Measurements from ENCODE around the gene PCK1. TPM values are rescaled to one million over a fixed set of nuclear protein-coding genes. Genes with fewer than 3 reads are reported as not detected.

Gene PCK1
- total RNA-seq, 4 donors from 2014 or later, result 2.2 to 6.3 (median 5.2) TPM

DNA sequence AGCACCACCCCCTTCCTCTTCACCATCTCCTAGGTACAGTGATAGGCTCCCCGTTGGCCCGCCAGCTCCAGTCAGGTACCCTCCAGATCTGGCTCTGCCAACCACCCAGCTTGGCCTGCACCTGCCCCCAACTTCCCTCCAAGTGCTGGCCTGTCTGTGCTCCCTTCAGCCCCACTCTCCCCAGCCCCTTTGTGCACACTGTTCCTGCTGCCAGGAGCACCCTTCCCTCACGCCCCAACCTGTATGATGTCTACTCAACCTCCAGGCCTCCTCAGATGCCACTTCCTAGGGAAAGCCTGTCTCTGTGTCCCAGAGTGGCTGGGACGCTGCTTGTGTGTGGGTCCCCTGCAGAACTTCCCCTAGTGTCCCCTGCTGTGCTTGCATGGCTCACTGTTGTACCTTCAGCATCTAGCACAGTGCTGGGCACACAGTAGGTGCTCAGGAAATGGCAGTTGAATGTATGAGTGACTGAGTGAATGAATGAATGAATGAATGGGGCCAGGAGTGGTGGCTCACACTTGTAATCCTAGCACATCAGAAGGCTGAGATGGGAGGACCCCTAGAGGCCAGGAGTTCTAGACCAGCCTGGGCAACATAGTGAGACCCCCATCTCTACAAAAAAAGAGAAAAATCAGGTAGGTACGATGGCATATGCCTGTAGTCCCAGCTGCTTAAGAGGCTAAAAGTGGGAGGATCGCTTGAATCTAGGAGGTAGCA, 56.3 kb downstream of the PCK1 start:
- no peak overlapping the region for H3K4me3 ChIP-seq
- DNase-seq (ENCODE audit: low spot score in 2 of 2), result no peak
- H3K27me3 ChIP-seq, result peaks cover 11% of the 10 kb centered on the region
- H3K27ac ChIP-seq, result no peak overlapping the region
- no peak for TF ChIP-seq POLR2A (IDR thresholded peaks at IDR 0.05)
- TF ChIP-seq POLR2AphosphoS5 (IDR thresholded peaks at IDR 0.05), result no peak
- TF ChIP-seq, protein P1, sequence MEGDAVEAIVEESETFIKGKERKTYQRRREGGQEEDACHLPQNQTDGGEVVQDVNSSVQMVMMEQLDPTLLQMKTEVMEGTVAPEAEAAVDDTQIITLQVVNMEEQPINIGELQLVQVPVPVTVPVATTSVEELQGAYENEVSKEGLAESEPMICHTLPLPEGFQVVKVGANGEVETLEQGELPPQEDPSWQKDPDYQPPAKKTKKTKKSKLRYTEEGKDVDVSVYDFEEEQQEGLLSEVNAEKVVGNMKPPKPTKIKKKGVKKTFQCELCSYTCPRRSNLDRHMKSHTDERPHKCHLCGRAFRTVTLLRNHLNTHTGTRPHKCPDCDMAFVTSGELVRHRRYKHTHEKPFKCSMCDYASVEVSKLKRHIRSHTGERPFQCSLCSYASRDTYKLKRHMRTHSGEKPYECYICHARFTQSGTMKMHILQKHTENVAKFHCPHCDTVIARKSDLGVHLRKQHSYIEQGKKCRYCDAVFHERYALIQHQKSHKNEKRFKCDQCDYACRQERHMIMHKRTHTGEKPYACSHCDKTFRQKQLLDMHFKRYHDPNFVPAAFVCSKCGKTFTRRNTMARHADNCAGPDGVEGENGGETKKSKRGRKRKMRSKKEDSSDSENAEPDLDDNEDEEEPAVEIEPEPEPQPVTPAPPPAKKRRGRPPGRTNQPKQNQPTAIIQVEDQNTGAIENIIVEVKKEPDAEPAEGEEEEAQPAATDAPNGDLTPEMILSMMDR (IDR thresholded peaks at IDR 0.05), result no peak
- TF ChIP-seq EP300 (IDR thresholded peaks at IDR 0.05), result no peak
- peaks cover 7% of the 10 kb centered on the region for H3K4me1 ChIP-seq
- no peaks in the 10 kb centered on the region for H3K9me3 ChIP-seq
- no peaks in the 10 kb centered on the region for H3K36me3 ChIP-seq
- WGBS, result 88% methylated on average over 6 of the region's 6 CpGs

Other genes with a start within 250 kb of the PCK1 start
- gene SPO11, start 231.3 kb upstream of the PCK1 start, total RNA-seq, result not detected
- 10 to 100 TPM; 31.2 to 45.1 (median 37.2) TPM for gene RAE1, start 209.9 kb upstream of the PCK1 start, total RNA-seq
- gene RBM38, start 169.7 kb upstream of the PCK1 start, total RNA-seq, result 10 to 100 TPM in 3 of 4 donors, 1 to 10 TPM in 1; 8.7 to 16.7 (median 12.8) TPM
- not detected for gene CTCFL, start 36.0 kb upstream of the PCK1 start, total RNA-seq
- under 1 TPM in 1 of 4 donors, not detected in 3; 0.80 TPM for gene ZBP1, start 59.3 kb downstream of the PCK1 start, total RNA-seq
- 10 to 100 TPM in 3 of 4 donors, 1 to 10 TPM in 1; 9.5 to 20.4 (median 16.2) TPM for gene PMEPA1, start 148.9 kb downstream of the PCK1 start, total RNA-seq

Data from suprapubic skin (tissue), 4 donors.